ENCODE results near the gene SPATA21.
"Not testable (repeated sequence)": the region's sequence is repeated elsewhere in the genome, so short reads cannot be mapped to it uniquely, and the experiment has no call there.

GRCh38 chr1:16487011-16487410 lies 49.8 kb upstream of the SPATA21 start:
- TF ChIP-seq EZH2 (IDR thresholded peaks at IDR 0.05; ENCODE audit: insufficient read depth, poor library complexity, severe bottlenecking); EZH2phosphoT487 (IDR thresholded peaks at IDR 0.05; ENCODE audit: insufficient read depth, low read depth): not testable (repeated sequence)
